H1 (cell line): ENCODE results near the gene NCKIPSD. TPM values are rescaled to one million over a fixed set of nuclear protein-coding genes. Genes with fewer than 3 reads are reported as not detected.

Source experiments
- CTCF ChIA-PET: fragments of 300-600 bp; sonication (Branson Sonifier 250); formaldehyde crosslinking; loops from one replicate; lab custom pipeline; 2021; ENCODE audit not compliant: partially characterized antibody; lab: Charles Lee
- POLR2A ChIA-PET: fragments of 300-600 bp; sonication (Branson Sonifier 250); formaldehyde crosslinking; loops from one replicate; lab custom pipeline; 2021; ENCODE audit warnings: inconsistent platforms; ENCODE audit not compliant: partially characterized antibody; lab: Charles Lee
- DNase-seq, 2 experiments: peaks; one replicate each; pipeline versions ENCODE4 v3.0.0 to v3.0.0-alpha.2; 2010 to 2022; ENCODE audit warnings: low spot score in 2 of 2, low read depth in 1 of 2, mixed read lengths in 1 of 2
- FAIRE-seq: peaks from 2 replicates; lab custom pipeline; 2011; peaks lifted over from hg19 to GRCh38; lab: Jason Lieb, UNC
- H2AFZ ChIP-seq: 2 replicates; pipeline ENCODE4 v1.8.1; 2012; ENCODE audit warnings: low read length, inconsistent platforms
- H2AK5ac ChIP-seq: 2 replicates; pipeline ENCODE4 v1.6.1; 2013; ENCODE audit warnings: low read depth, low read length
- H2BK120ac ChIP-seq: replicated peaks from 2 replicates; pipeline ENCODE3; 2013; ENCODE audit warnings: low read depth, low read length, inconsistent platforms
- H2BK12ac ChIP-seq: 2 replicates; pipeline ENCODE4 v1.6.1; 2013; ENCODE audit warnings: low read depth, low read length
- H2BK15ac ChIP-seq: 2 replicates; pipeline ENCODE4 v1.6.1; 2013; ENCODE audit warnings: low read length
- H2BK20ac ChIP-seq: 2 replicates; pipeline ENCODE4 v1.6.1; 2013; ENCODE audit warnings: low read length
- H2BK5ac ChIP-seq: 2 replicates; pipeline ENCODE4 v1.6.1; 2013; ENCODE audit warnings: low read depth, low read length
- H3K14ac ChIP-seq: 2 replicates; pipeline ENCODE4 v1.6.1; 2013; ENCODE audit warnings: inconsistent platforms; ENCODE audit not compliant: insufficient read length
- H3K18ac ChIP-seq: 2 replicates; pipeline ENCODE4 v1.6.1; 2013; ENCODE audit warnings: low read length; ENCODE audit errors: extremely low read depth
- H3K23ac ChIP-seq: 2 replicates; pipeline ENCODE4 v1.6.1; 2013; ENCODE audit warnings: inconsistent platforms; ENCODE audit not compliant: insufficient read length
- H3K23me2 ChIP-seq: 2 replicates; pipeline ENCODE4 v1.6.1; 2013; ENCODE audit warnings: low read depth, low read length
- H3K27ac ChIP-seq: 2 replicates; pipeline ENCODE4 v1.6.1; 2011; ENCODE audit warnings: low read depth, low read length, inconsistent platforms
- H3K27me3 ChIP-seq, 4 experiments: replicated peaks in 1 of 4; 1 replicate in 1 of 4; 2 replicates in 3 of 4; pipeline versions ENCODE4 v1.6.1 to v1.8.1; 2011 to 2013; ENCODE audit warnings: low read length in 3 of 4, mild to moderate bottlenecking in 3 of 4, inconsistent platforms in 2 of 4, mixed read lengths in 2 of 4, moderate library complexity in 1 of 4; ENCODE audit not compliant: control insufficient read depth in 3 of 4, insufficient read depth in 3 of 4; ENCODE audit errors: extremely low read depth in 1 of 4
- H3K36me3 ChIP-seq, 4 experiments: 2 replicates each; pipeline versions ENCODE4 v1.6.1 to v1.8.1; 2011 to 2013; ENCODE audit warnings: mild to moderate bottlenecking in 4 of 4, low read length in 3 of 4, moderate library complexity in 2 of 4, control low read depth in 1 of 4, inconsistent platforms in 1 of 4; ENCODE audit not compliant: insufficient read depth in 4 of 4, control insufficient read depth in 2 of 4
- H3K4ac ChIP-seq: replicated peaks from 2 replicates; pipeline ENCODE3; 2013; ENCODE audit warnings: low read length, low read depth, mixed read lengths, inconsistent platforms; ENCODE audit not compliant: insufficient read length
- H3K4me1 ChIP-seq, 4 experiments: replicated peaks in 1 of 4; 1 replicate in 1 of 4; 2 replicates in 3 of 4; pipeline versions ENCODE4 v1.6.1 to v1.8.1; 2011 to 2013; ENCODE audit warnings: low read length in 3 of 4, inconsistent platforms in 2 of 4, mixed read lengths in 1 of 4; ENCODE audit not compliant: insufficient read depth in 4 of 4, control insufficient read depth in 3 of 4
- H3K4me2 ChIP-seq, 2 experiments: 2 replicates each; pipeline versions ENCODE4 v1.6.1 to v1.8.1; 2011 to 2013; ENCODE audit warnings: low read depth in 2 of 2, low read length in 2 of 2, control low read depth in 1 of 2, inconsistent platforms in 1 of 2, mild to moderate bottlenecking in 1 of 2; ENCODE audit not compliant: insufficient read depth in 1 of 2
- H3K4me3 ChIP-seq, 4 experiments: fragments of 200-600, 300-600 bp in 1 of 4; sonication (generic), shearing (Covaris generic), sonication (Bioruptor Twin) in 1 of 4; 2 replicates each; pipeline versions ENCODE4 v1.5.1 to v1.8.1; 2011 to 2016; ENCODE audit warnings: low read length in 4 of 4, low read depth in 3 of 4, control low read depth in 2 of 4, inconsistent platforms in 2 of 4, mild to moderate bottlenecking in 2 of 4, mixed read lengths in 1 of 4, moderate library complexity in 1 of 4; ENCODE audit not compliant: insufficient read depth in 2 of 4; ENCODE audit errors: extremely low read depth in 1 of 4
- H3K56ac ChIP-seq: replicated peaks from 2 replicates; pipeline ENCODE3; 2013; ENCODE audit warnings: low read depth, mild to moderate bottlenecking, mixed read lengths, low read length, inconsistent platforms; ENCODE audit not compliant: insufficient read length
- H3K79me1 ChIP-seq: 2 replicates; pipeline ENCODE4 v1.6.1; 2013; ENCODE audit warnings: low read depth, low read length, control low read depth
- H3K79me2 ChIP-seq, 2 experiments: 2 replicates each; pipeline versions ENCODE4 v1.6.1 to v1.8.1; 2012 to 2013; ENCODE audit warnings: low read length in 2 of 2, mild to moderate bottlenecking in 2 of 2, inconsistent platforms in 1 of 2; ENCODE audit not compliant: insufficient read depth in 2 of 2, control insufficient read depth in 1 of 2
- H3K9ac ChIP-seq, 4 experiments: replicated peaks in 1 of 4; 1 replicate in 1 of 4; 2 replicates in 3 of 4; pipeline versions ENCODE4 v1.6.1 to v1.8.1; 2011 to 2013; ENCODE audit warnings: low read depth in 3 of 4, low read length in 3 of 4, control low read depth in 2 of 4, mild to moderate bottlenecking in 2 of 4, moderate library complexity in 2 of 4, inconsistent platforms in 1 of 4; ENCODE audit errors: extremely low read depth in 1 of 4
- H3K9me3 ChIP-seq, 2 experiments: 2 replicates each; pipeline versions ENCODE4 v1.6.1 to v1.8.1; 2012 to 2013; ENCODE audit warnings: mild to moderate bottlenecking in 2 of 2, moderate library complexity in 2 of 2, control low read depth in 1 of 2, inconsistent platforms in 1 of 2, low read depth in 1 of 2, low read length in 1 of 2, mixed read lengths in 1 of 2; ENCODE audit not compliant: insufficient read depth in 2 of 2
- H4K20me1 ChIP-seq, 2 experiments: replicated peaks in 1 of 2; 2 replicates each; pipeline versions ENCODE3 to v1.8.1; 2011 to 2013; ENCODE audit warnings: inconsistent platforms in 2 of 2, low read length in 2 of 2, mild to moderate bottlenecking in 1 of 2; ENCODE audit not compliant: insufficient read depth in 2 of 2, control insufficient read depth in 1 of 2
- H4K5ac ChIP-seq: 2 replicates; pipeline ENCODE4 v1.6.1; 2013; ENCODE audit warnings: low read length, low read depth, mixed read lengths, inconsistent platforms; ENCODE audit not compliant: insufficient read length
- H4K8ac ChIP-seq: 2 replicates; pipeline ENCODE4 v1.8.0; 2013; ENCODE audit warnings: mild to moderate bottlenecking, moderate library complexity, low read length, inconsistent platforms; ENCODE audit not compliant: insufficient read depth; ENCODE audit errors: extremely low read depth
- H4K91ac ChIP-seq: replicated peaks from 2 replicates; pipeline ENCODE3; 2013; ENCODE audit warnings: low read length, mixed read lengths, inconsistent platforms; ENCODE audit not compliant: insufficient read length
- ATF3 ChIP-seq: IDR thresholded peaks from 2 replicates; pipeline ENCODE4 v1.6.1; 2011; ENCODE audit warnings: low read depth, mild to moderate bottlenecking, low read length; ENCODE audit not compliant: insufficient read depth
- KDM4A ChIP-seq: IDR thresholded peaks from one replicate; pipeline ENCODE4 v1.7.1; 2012; ENCODE audit warnings: low read depth, mild to moderate bottlenecking, moderate library complexity, low read length, inconsistent platforms; ENCODE audit not compliant: severe bottlenecking
- KDM5A ChIP-seq: fragments of 200-600 bp; IDR thresholded peaks from 2 replicates; pipeline ENCODE4 v1.7.1; 2012; ENCODE audit warnings: mild to moderate bottlenecking, low read length, inconsistent platforms, mixed read lengths
- NRF1 ChIP-seq: IDR thresholded peaks from 2 replicates; pipeline ENCODE4 v1.6.1; 2011; ENCODE audit warnings: mild to moderate bottlenecking, low read depth, low read length, improper control_type of control experiment
- SP2 ChIP-seq: IDR thresholded peaks from 2 replicates; pipeline ENCODE4 v1.6.1; 2012; ENCODE audit warnings: mild to moderate bottlenecking, low read length, inconsistent platforms
- TCF12 ChIP-seq: IDR thresholded peaks from 2 replicates; pipeline ENCODE4 v1.6.1; 2011; ENCODE audit warnings: low read depth, mild to moderate bottlenecking, low read length
- TEAD4 ChIP-seq: IDR thresholded peaks from 2 replicates; pipeline ENCODE4 v1.6.1; 2012; ENCODE audit warnings: low read depth, low read length, inconsistent platforms, mixed read lengths
- WGBS, 2 experiments: shearing (Covaris generic) in 1 of 2; methylation state at CpG; one replicate each; pipeline versions ENCODE4 v1.1.6 to v1.1.7; 2013 to 2015; ENCODE audit warnings: low lambda C conversion rate in 2 of 2, mixed read lengths in 2 of 2, inconsistent platforms in 1 of 2, low coverage in 1 of 2, missing lambda C conversion rate in 1 of 2; ENCODE audit not compliant: insufficient replicate concordance in 2 of 2, insufficient coverage in 1 of 2, insufficient read length in 1 of 2; ENCODE audit errors: extremely low coverage in 1 of 2, missing lambda C conversion rate in 1 of 2; 5-methylcytosine and 5-hydroxymethylcytosine counted together
- polyA plus RNA-seq, 7 experiments: library from polyadenylated mRNA; depleted of rRNA in 3 of 7; stranded (reverse) in 5 of 7; unstranded in 2 of 7; fragments of >200 nt in 5 of 7; fragments of 200-250 nt in 2 of 7; gene quantifications; 1 replicate in 5 of 7; 2 replicates in 1 of 7; 4 replicates in 1 of 7; pipeline versions ENCODE4 v1.2.1 to v1.2.3, GENCODE V29; 2011 to 2013; ENCODE audit warnings: missing spikeins in 2 of 7, mixed read lengths in 2 of 7
- total RNA-seq: library from RNA; stranded (reverse); fragmentation: NEBNext Ultra II Directional; extraction: Animal tissue kit (Norgen Biotek cat#: 25700); gene quantifications from 2 replicates; pipeline ENCODE4 v1.2.1, GENCODE V29; 2021

The NCKIPSD gene
- total and polyA plus RNA-seq, 2 of the 8 experiments (the other 6 are each of a cell fraction or from before 2014, with no cell fraction given): 34.7 to 91.8 TPM

DNA sequence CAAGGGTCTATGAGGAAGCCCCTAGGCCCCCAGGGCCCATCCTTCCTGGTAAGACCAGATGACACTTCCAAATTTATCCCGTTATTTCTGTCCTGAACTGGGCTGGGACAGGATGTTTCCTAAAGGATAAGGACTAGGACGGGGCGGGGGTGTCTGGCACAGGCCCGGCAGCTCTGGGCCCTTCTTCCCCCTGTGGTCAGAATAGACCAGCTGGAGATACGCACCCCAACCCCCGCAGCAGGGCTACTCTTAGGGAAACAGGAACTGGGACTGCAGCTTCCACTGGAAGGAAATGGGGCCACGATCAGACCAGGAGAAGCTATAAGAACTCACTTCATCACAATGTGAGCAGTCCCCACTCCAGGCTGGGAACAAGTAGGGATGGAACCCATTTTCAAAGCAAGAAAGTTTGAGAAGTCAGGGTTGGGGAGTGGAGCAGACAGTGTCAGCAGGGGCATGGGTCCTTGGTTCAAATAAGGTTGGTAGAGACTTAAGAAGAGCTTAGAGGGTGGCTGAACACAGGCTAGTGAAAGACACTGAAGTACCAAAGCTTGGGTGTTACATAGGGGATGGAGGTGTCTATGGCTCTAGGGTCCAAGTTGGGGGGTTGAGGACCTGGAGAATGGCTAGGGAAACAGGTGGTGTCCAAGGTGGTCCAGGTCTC, 1.1 kb downstream of the NCKIPSD start:
- no peak for FAIRE-seq
- H2AFZ ChIP-seq: no peak overlapping the region
- H3K36me3 ChIP-seq: peaks cover 37 to 52% (median 42%) of the 10 kb centered on the region in 4 experiments

More for the DNA sequence above, 1.1 kb downstream of the NCKIPSD start:
- TF ChIP-seq KDM5A (no peak), KDM4A (no peak), ATF3 (no peak), TEAD4 (no peak), NRF1 (no peak), SP2 (no peak), TCF12 (no peak)
- TF ChIP-seq, all 59 proteins: peak for 0
- H3K4me1 ChIP-seq: peaks cover 0 to 11% (median 4%) of the 10 kb centered on the region in 4 experiments; a peak in 3 of 7 replicates
- peak overlapping the region in 3 of 4 experiments; percentile 4 to 26 (median 5); a peak in 3 of 7 replicates for H3K9ac ChIP-seq
- peak overlapping the region; percentile 81 to 94 (median 86); a peak in 7 of 8 replicates for H3K4me3 ChIP-seq
- 87% methylated on average over 7 of the region's 7 CpGs; no CpG with 5 or more reads in 1 of the 2 experiments for WGBS, 2 experiments
- no peak overlapping the region for H2BK5ac ChIP-seq
- ChIA-PET CTCF (interaction anchor here (0.6 to 2.5 kb wide), 15 partner anchors 9 to 585 kb away, joined by 3 to 22 read pairs (median 3); partner anchors contain the start of genes CELSR3 and SLC25A20), POLR2A (interaction anchor here (0.7 to 15.0 kb wide), 7 partner anchors 9 to 32 kb away, joined by 3 to 175 read pairs (median 7); partner anchors contain the start of genes CELSR3 and IP6K2)
- H3K27me3 ChIP-seq: no peaks in the 10 kb centered on the region
- no peak overlapping the region for H3K4ac ChIP-seq
- no peak overlapping the region for H4K8ac ChIP-seq
- no peak overlapping the region for H2BK20ac ChIP-seq
- no peak overlapping the region for H2BK15ac ChIP-seq
- DNase-seq: no peak
- no peak overlapping the region for H2BK12ac ChIP-seq
- peaks cover 0 to 21% of the 10 kb centered on the region in 2 experiments; a peak in 2 of 4 replicates for H3K79me2 ChIP-seq
- H3K23me2 ChIP-seq: peaks cover 8% of the 10 kb centered on the region; the same call in 1 of the 2 replicates
- H3K14ac ChIP-seq: no peak overlapping the region
- no peak overlapping the region for H4K5ac ChIP-seq
- H2BK120ac ChIP-seq: no peak overlapping the region
- peak overlapping the region; percentile 82 to 92 for H3K4me2 ChIP-seq
- H3K9me3 ChIP-seq: no peaks in the 10 kb centered on the region
- no peak overlapping the region for H3K18ac ChIP-seq
- H3K79me1 ChIP-seq: peaks cover 10% of the 10 kb centered on the region
- H3K27ac ChIP-seq: no peak overlapping the region
- peak overlapping the region; percentile 70; the same call in 1 of the 2 replicates for H2AK5ac ChIP-seq
- peaks cover 8 to 29% of the 10 kb centered on the region in 2 experiments for H4K20me1 ChIP-seq
- H4K91ac ChIP-seq: no peak overlapping the region
- H3K56ac ChIP-seq: no peak overlapping the region
- no peak overlapping the region for H3K23ac ChIP-seq
